ENCODE results near the gene CAPG. TPM values are rescaled to one million over a fixed set of nuclear protein-coding genes. Genes with fewer than 3 reads are reported as not detected.

CAPG gene
- total and polyA plus RNA-seq, 12 donors = 11.6 to 192 (median 41.4) TPM

DNA sequence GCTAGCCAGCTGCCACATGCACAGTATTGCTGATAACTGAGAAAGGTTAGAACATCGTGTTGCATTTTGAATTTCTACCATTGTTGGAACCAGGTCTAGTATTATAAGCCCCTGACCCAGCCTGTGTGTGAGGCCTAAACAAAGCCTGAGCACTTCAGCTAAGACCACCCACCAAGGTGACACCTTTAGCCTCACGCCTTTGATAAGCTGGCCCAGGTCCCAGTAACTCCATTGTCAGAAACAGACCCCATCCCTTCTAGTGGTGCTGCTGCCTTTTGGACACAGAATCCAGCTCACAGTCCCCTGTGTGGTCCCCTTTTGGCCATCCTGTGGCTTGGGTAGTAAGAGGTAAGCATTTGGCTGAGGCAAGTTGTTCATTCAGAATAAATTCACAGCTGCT lies 54.0 kb downstream of the CAPG start:
- WGBS, 4 donors = 75 to 94% (median 86%) methylated on average over 1 to 2 of the region's 2 CpGs
- no peaks in the 10 kb centered on the region for H3K9me3 ChIP-seq (replicated peaks in 1 of 3)
- intact Hi-C loops (cut with DNase I) = no loop called here
- H3K4me1 ChIP-seq (replicated peaks in 1 of 2) = peaks cover 24 to 53% of the 10 kb centered on the region in 2 donors
- TF ChIP-seq, protein P1, sequence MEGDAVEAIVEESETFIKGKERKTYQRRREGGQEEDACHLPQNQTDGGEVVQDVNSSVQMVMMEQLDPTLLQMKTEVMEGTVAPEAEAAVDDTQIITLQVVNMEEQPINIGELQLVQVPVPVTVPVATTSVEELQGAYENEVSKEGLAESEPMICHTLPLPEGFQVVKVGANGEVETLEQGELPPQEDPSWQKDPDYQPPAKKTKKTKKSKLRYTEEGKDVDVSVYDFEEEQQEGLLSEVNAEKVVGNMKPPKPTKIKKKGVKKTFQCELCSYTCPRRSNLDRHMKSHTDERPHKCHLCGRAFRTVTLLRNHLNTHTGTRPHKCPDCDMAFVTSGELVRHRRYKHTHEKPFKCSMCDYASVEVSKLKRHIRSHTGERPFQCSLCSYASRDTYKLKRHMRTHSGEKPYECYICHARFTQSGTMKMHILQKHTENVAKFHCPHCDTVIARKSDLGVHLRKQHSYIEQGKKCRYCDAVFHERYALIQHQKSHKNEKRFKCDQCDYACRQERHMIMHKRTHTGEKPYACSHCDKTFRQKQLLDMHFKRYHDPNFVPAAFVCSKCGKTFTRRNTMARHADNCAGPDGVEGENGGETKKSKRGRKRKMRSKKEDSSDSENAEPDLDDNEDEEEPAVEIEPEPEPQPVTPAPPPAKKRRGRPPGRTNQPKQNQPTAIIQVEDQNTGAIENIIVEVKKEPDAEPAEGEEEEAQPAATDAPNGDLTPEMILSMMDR (IDR thresholded peaks at IDR 0.05) = no peak
- TF ChIP-seq POLR2A (IDR thresholded peaks at IDR 0.05) = no peak
- DNase-seq = no peak
- H3K36me3 ChIP-seq (replicated peaks in 1 of 2) = peaks cover 0 to 21% of the 10 kb centered on the region in 2 donors
- no peaks in the 10 kb centered on the region for H3K27me3 ChIP-seq
- no peak overlapping the region for H3K27ac ChIP-seq
- no peak overlapping the region for H3K4me3 ChIP-seq

DNA sequence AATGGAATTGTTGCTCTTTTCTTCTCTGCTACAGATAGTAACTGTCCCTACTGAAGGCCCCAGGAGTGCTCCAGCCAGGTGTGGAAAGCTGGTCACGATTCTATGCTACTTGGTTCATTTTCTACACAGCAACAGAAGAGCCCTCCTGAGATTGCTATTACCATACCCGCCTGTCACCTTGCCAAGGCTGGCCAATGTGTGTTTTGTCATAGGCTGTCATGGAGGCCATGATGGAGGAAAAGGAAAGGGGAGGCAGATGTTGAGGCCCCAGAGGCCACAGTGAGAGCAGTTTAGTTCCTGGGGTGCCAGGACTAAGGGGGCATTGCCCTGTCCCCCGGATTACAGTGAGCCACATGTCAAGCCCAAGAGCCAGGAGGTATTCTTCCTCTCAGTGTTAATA lies 54.6 kb downstream of the CAPG start:
- Histone ChIP-seq H3K4me1 (replicated peaks in 1 of 2) (peaks cover 24 to 53% of the 10 kb centered on the region in 2 donors), H3K27me3 (no peaks in the 10 kb centered on the region), H3K4me3 (peak overlapping the region in 2 of 4 donors; percentile 88 to 99), H3K9me3 (replicated peaks in 1 of 3) (no peaks in the 10 kb centered on the region), H3K36me3 (replicated peaks in 1 of 2) (peaks cover 0 to 28% of the 10 kb centered on the region in 2 donors), H3K27ac (no peak overlapping the region)
- TF ChIP-seq, protein P1 (IDR thresholded peaks at IDR 0.05) = no peak
- no peak for TF ChIP-seq POLR2A (IDR thresholded peaks at IDR 0.05)
- 67 to 79% (median 74%) methylated on average over 2 to 3 of the region's 3 CpGs for WGBS, 4 donors
- intact Hi-C loops (cut with DNase I) = no loop called here
- peak in 1 of 7 donors; percentile 27 for DNase-seq

DNA sequence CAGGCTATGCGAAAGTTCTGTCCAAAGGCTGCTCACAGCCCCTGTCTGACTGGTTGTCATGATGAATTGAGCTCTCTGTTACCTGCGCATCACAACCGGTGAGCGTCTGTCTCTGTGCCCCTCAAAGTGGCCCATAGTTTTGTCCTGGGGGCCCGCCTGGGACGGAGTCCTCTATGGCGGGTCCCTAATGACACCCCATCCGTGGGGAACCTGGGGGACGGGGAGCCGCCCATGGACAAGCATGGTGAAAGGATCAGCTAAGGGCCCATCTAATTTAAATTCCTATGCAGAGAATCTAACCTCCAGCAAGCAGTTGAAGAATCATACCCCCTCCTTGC lies 55.1 kb downstream of the CAPG start:
- peaks cover 0 to 32% of the 10 kb centered on the region in 2 donors for H3K36me3 ChIP-seq (replicated peaks in 1 of 2)
- TF ChIP-seq, protein P1 (IDR thresholded peaks at IDR 0.05) = no peak
- no peak for TF ChIP-seq POLR2A (IDR thresholded peaks at IDR 0.05)
- intact Hi-C loops (cut with DNase I) = no loop called here
- no peak for DNase-seq
- peak overlapping the region; percentile 65 to 93 (median 77) for H3K27ac ChIP-seq
- peak overlapping the region; percentile 81 to 99 (median 92) for H3K4me3 ChIP-seq
- H3K4me1 ChIP-seq (replicated peaks in 1 of 2) = peaks cover 24 to 53% of the 10 kb centered on the region in 2 donors
- no peaks in the 10 kb centered on the region for H3K27me3 ChIP-seq
- no peaks in the 10 kb centered on the region for H3K9me3 ChIP-seq (replicated peaks in 1 of 3)
- WGBS, 4 donors = 7 to 14% (median 10%) methylated on average over 6 to 10 of the region's 10 CpGs

DNA sequence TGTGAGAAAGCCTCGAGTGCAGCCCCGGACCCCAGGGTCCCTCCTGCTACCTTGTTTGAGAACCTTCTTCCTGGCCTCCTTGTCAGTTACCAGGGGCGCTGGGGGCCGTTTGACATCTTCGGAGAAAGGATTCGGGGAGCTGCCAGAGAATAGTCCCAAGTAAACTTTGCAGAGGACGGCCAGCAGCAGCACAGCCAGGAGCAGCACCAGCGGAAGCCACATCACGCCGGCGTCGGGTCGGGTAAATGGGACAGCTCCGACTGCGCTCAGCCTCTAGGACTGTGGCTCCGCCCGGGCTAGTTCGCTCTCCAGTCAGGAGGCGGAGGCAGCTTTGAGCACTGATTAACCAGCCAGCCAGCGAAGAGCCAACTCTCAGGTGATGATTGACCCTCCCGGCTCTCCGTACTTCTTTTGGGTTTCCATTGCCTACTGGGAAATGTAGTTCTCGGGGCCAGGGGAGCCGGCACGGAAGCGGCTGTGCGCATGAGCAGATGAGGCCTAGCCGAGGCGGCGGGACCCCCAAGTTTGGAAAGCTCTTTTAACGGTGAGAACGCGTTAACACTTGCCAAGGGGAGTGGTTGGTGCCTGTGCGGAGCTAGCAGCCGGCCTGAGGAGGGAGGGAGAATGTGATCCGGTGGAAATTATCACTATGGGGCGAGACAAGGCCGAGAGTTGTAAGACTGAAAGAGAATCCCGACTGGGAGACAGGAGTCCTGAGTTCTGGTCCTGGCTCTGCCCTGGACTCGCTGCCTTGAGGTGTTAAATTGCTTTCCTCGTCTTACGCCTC lies 55.7 kb downstream of the CAPG start, which contains the start of the genes ELMOD3 and RETSAT:
Gene ELMOD3, plus strand, starts transcription at position 484 of the 787 bp plus-strand sequence. CDS start 2,430 bp downstream, outside the sequence.
Gene RETSAT, minus strand, starts transcription at position 243 of the 787 bp plus-strand sequence. Its CDS starts 21 bp downstream, at position 222.
- H3K4me1 ChIP-seq (replicated peaks in 1 of 2) = peaks cover 24 to 53% of the 10 kb centered on the region in 2 donors
- TF ChIP-seq POLR2A (IDR thresholded peaks at IDR 0.05) = peak; percentile 93 to 99
- TF ChIP-seq, protein P1 (IDR thresholded peaks at IDR 0.05) = peak in 1 of 6 experiments; percentile 25
- H3K27ac ChIP-seq = peak within 1 kb of the TSS; percentile 65 to 93 (median 77)
- WGBS, 4 donors = 0 to 4% (median 0%) methylated on average over 13 to 42 of the region's 42 CpGs
- H3K36me3 ChIP-seq (replicated peaks in 1 of 2) = peaks cover 0 to 38% of the 10 kb centered on the region in 2 donors
- peak; percentile 99 to 100 (median 99) for DNase-seq
- H3K9me3 ChIP-seq (replicated peaks in 1 of 3) = no peaks in the 10 kb centered on the region
- H3K4me3 ChIP-seq = peak within 1 kb of the TSS; percentile 81 to 99 (median 92)
- intact Hi-C loops (cut with DNase I) = no loop called here
- H3K27me3 ChIP-seq = no peaks in the 10 kb centered on the region

All from adrenal gland (tissue), 12 donors.